Cardiac atrium fibroblast (primary cell): ENCODE data around the gene DEUP1. TPM values are rescaled to one million over a fixed set of nuclear protein-coding genes. Genes with fewer than 3 reads are reported as not detected.

Experiments
- total RNA-seq: library from RNA; depleted of rRNA; stranded (reverse); fragments of >200 nt; gene quantifications from 2 replicates; pipeline ENCODE4 v1.2.3, GENCODE V29; 2015

DEUP1 gene, protein sequence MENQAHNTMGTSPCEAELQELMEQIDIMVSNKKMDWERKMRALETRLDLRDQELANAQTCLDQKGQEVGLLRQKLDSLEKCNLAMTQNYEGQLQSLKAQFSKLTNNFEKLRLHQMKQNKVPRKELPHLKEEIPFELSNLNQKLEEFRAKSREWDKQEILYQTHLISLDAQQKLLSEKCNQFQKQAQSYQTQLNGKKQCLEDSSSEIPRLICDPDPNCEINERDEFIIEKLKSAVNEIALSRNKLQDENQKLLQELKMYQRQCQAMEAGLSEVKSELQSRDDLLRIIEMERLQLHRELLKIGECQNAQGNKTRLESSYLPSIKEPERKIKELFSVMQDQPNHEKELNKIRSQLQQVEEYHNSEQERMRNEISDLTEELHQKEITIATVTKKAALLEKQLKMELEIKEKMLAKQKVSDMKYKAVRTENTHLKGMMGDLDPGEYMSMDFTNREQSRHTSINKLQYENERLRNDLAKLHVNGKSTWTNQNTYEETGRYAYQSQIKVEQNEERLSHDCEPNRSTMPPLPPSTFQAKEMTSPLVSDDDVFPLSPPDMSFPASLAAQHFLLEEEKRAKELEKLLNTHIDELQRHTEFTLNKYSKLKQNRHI
- total RNA-seq, result not detected in 2 replicates

GRCh38 chr11:93330446-93330984, at the start of gene DEUP1:
DEUP1 (plus strand) TSS chr11:93330742; CDS start chr11:93332260, 1,518 bp downstream.

Other genes starting within 250 kb of the DEUP1 start
- 7.8 and 11.0 TPM in 2 replicates for gene SLC36A4, start 132.8 kb upstream of the DEUP1 start, total RNA-seq
- gene SMCO4, start 212.6 kb downstream of the DEUP1 start, total RNA-seq, result 3.6 and 4.5 TPM in 2 replicates